GM19240 (cell line): ENCODE results near the gene TINAGL1.

Source experiments
- DNase-seq: peaks from one replicate; pipeline ENCODE4 v3.0.0; 2011; ENCODE audit warnings: low spot score; ENCODE audit not compliant: insufficient read length

Gene TINAGL1

GRCh38 chr1:31568895-31569595 lies 7.3 kb upstream of the TINAGL1 start:
- no peak for DNase-seq

GRCh38 chr1:31569596-31570173 lies 6.6 kb upstream of the TINAGL1 start:
- DNase-seq: no peak

- DNase-seq: no peak
Measured at GRCh38 chr1:31570228-31570627, 6.1 kb upstream of the TINAGL1 start.

- no peak for DNase-seq
Measured at GRCh38 chr1:31570906-31571305, 5.4 kb upstream of the TINAGL1 start.

- DNase-seq: no peak
Measured at GRCh38 chr1:31571340-31572295, 4.7 kb upstream of the TINAGL1 start.

GRCh38 chr1:31572323-31573104 lies 3.8 kb upstream of the TINAGL1 start:
- DNase-seq: no peak

- no peak for DNase-seq
Measured at GRCh38 chr1:31573261-31573660, 3.1 kb upstream of the TINAGL1 start.

GRCh38 chr1:31574749-31575368 lies 1.5 kb upstream of the TINAGL1 start:
- no peak for DNase-seq

GRCh38 chr1:31575369-31576140 lies 760 bp upstream of the TINAGL1 start:
- no peak for DNase-seq

GRCh38 chr1:31576743-31577455 lies 584 bp downstream of the TINAGL1 start:
- no peak for DNase-seq

GRCh38 chr1:31577515-31578192 lies 1.3 kb downstream of the TINAGL1 start:
- DNase-seq: no peak

GRCh38 chr1:31579374-31579773 lies 3.1 kb downstream of the TINAGL1 start:
- no peak for DNase-seq

GRCh38 chr1:31580513-31580870 lies 4.2 kb downstream of the TINAGL1 start:
- DNase-seq: no peak

GRCh38 chr1:31580891-31581603 lies 4.7 kb downstream of the TINAGL1 start:
- DNase-seq: no peak

GRCh38 chr1:31581821-31582810 lies 5.8 kb downstream of the TINAGL1 start:
- DNase-seq: no peak

GRCh38 chr1:31583082-31583994 lies 7.0 kb downstream of the TINAGL1 start:
- DNase-seq: no peak
